ENCODE data around the gene KDELR1.

DNA sequence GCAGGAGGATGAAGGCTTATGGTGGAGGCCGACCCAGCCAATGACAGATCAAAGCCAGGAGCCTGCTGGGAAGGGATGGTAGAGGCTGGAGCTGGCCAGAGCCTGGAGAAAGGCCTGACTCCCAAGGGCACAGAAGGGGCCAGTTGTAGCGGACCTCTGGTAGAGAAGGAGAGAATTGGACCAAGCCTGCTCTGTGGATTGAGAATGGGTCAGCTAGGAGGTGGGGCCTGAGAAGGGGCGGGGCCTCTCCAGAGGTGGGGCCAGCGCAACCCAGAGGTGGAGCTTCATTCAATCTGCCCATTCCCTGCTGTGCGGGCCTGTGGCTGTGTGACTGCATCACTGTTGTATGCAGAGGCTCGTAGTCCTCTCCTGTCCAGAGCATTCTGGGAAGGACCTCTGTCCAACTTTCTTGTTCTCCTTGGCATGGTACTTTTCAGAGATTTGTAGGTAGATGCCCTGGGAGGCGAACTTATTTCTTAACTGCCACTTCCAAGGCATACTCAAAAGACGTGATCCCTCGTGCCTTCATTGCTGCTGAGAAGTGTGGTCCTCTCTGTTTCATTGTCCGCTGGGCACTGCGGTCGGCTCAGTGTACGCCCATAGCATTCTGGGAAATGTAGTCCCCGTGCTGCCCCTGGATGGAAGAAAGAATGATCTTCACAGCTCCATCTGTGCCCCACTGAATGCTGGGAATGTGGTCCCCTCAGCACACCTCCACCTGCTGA, 8.8 kb upstream of the KDELR1 start:
- TF ChIP-seq, protein P1, sequence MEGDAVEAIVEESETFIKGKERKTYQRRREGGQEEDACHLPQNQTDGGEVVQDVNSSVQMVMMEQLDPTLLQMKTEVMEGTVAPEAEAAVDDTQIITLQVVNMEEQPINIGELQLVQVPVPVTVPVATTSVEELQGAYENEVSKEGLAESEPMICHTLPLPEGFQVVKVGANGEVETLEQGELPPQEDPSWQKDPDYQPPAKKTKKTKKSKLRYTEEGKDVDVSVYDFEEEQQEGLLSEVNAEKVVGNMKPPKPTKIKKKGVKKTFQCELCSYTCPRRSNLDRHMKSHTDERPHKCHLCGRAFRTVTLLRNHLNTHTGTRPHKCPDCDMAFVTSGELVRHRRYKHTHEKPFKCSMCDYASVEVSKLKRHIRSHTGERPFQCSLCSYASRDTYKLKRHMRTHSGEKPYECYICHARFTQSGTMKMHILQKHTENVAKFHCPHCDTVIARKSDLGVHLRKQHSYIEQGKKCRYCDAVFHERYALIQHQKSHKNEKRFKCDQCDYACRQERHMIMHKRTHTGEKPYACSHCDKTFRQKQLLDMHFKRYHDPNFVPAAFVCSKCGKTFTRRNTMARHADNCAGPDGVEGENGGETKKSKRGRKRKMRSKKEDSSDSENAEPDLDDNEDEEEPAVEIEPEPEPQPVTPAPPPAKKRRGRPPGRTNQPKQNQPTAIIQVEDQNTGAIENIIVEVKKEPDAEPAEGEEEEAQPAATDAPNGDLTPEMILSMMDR (IDR thresholded peaks at IDR 0.05), result no peak
- TF ChIP-seq POLR2AphosphoS5 (IDR thresholded peaks at IDR 0.05), result no peak

Data from breast epithelium (tissue), 3 donors.